ENCODE measurements around the gene HOXA11.

HOXA11 gene

GRCh38 chr7:27156508-27156898 lies 28.5 kb downstream of the HOXA11 start, which contains the start of gene HOXA7:
HOXA7 (minus strand) TSS chr7:27156675; CDS start chr7:27156545, 130 bp downstream.
- no peak for DNase-seq

- DNase-seq = no peak
Observed at GRCh38 chr7:27155816-27156507, 29.1 kb downstream of the HOXA11 start.

- peak; percentile 78 for DNase-seq
Observed at GRCh38 chr7:27154901-27155815, 29.9 kb downstream of the HOXA11 start.

GRCh38 chr7:27154369-27154768 lies 30.7 kb downstream of the HOXA11 start:
- no peak for DNase-seq

- no peak for DNase-seq
Observed at GRCh38 chr7:27153526-27153925, 31.5 kb downstream of the HOXA11 start.

- DNase-seq = peak; percentile 67
Observed at GRCh38 chr7:27152816-27153442, 32.1 kb downstream of the HOXA11 start.

GRCh38 chr7:27151931-27152815 lies 32.9 kb downstream of the HOXA11 start, which contains the start of gene HOXA3:
HOXA3 (minus strand) TSS chr7:27152583; CDS start chr7:27110640, 41,943 bp downstream.
- peak; percentile 81 for DNase-seq

- DNase-seq = peak; percentile 67
Observed at GRCh38 chr7:27151341-27151930, 33.6 kb downstream of the HOXA11 start.

- DNase-seq = peak; percentile 96
Observed at GRCh38 chr7:27150568-27151340, 34.3 kb downstream of the HOXA11 start.

GRCh38 chr7:27149842-27150567 lies 35.0 kb downstream of the HOXA11 start:
- no peak for DNase-seq

GRCh38 chr7:27148756-27149641 lies 36.0 kb downstream of the HOXA11 start:
- no peak for DNase-seq

GRCh38 chr7:27148031-27148755 lies 36.8 kb downstream of the HOXA11 start:
- DNase-seq = peak; percentile 72

GRCh38 chr7:27147199-27148030 lies 37.6 kb downstream of the HOXA11 start, which contains the start of gene HOXA6:
HOXA6 (minus strand) TSS chr7:27147774; CDS start chr7:27147749, 25 bp downstream.
- peak; percentile 75 for DNase-seq

GRCh38 chr7:27146491-27147198 lies 38.4 kb downstream of the HOXA11 start:
- DNase-seq = no peak

GRCh38 chr7:27145914-27146412 lies 39.1 kb downstream of the HOXA11 start:
- no peak for DNase-seq

- DNase-seq = peak; percentile 61
Observed at GRCh38 chr7:27145165-27145913, 39.7 kb downstream of the HOXA11 start.
